Mammary epithelial cell (primary cell): ENCODE measurements around the gene SNTG2.

Experiments
- EZH2 ChIP-seq: IDR thresholded peaks from 2 replicates; pipeline ENCODE4 v1.6.1; 2012; ENCODE audit warnings: low read length, inconsistent platforms, borderline replicate concordance
- TF ChIP-seq, protein P1 (sequence below), 2 donors: IDR thresholded peaks in 1 of 2; conservative IDR thresholded peaks in 1 of 2; 2 replicates each; pipeline ENCODE4 v1.5.1; 2011 to 2012; ENCODE audit warnings: inconsistent platforms in 2 of 2, low read length in 2 of 2, mild to moderate bottlenecking in 2 of 2, control low read depth in 1 of 2, low read depth in 1 of 2; ENCODE audit not compliant: insufficient read depth in 1 of 2; ENCODE audit errors: extremely low read depth in 1 of 2

DNA sequence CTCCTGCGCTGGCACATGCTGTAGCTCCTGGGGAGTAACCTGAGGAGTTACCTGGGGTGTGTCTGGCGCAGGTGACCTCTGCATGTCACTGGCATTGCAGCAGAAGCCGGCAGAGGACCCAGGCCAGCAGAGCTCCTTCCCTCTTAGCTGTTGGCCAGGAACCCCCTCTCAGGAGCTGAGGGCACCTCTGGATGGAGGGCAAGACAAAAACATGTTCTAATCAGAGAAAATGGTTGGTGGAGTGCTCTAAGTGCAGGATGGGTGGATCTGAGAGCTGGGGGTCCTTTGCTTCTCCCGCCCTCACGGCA, 44.9 kb upstream of the SNTG2 start:
- TF ChIP-seq, protein P1, sequence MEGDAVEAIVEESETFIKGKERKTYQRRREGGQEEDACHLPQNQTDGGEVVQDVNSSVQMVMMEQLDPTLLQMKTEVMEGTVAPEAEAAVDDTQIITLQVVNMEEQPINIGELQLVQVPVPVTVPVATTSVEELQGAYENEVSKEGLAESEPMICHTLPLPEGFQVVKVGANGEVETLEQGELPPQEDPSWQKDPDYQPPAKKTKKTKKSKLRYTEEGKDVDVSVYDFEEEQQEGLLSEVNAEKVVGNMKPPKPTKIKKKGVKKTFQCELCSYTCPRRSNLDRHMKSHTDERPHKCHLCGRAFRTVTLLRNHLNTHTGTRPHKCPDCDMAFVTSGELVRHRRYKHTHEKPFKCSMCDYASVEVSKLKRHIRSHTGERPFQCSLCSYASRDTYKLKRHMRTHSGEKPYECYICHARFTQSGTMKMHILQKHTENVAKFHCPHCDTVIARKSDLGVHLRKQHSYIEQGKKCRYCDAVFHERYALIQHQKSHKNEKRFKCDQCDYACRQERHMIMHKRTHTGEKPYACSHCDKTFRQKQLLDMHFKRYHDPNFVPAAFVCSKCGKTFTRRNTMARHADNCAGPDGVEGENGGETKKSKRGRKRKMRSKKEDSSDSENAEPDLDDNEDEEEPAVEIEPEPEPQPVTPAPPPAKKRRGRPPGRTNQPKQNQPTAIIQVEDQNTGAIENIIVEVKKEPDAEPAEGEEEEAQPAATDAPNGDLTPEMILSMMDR (conservative IDR thresholded peaks at IDR 0.05 in 1 of 2, IDR thresholded peaks at IDR 0.05 in 1 of 2; ENCODE audit: extremely low read depth in 1 of 2, insufficient read depth in 1 of 2, low read depth in 1 of 2, low read length in 2 of 2), result no peak
- no peak for TF ChIP-seq EZH2
